Measurements from ENCODE around the gene EIF3J. TPM values are rescaled to one million over a fixed set of nuclear protein-coding genes. Genes with fewer than 3 reads are reported as not detected.

The EIF3J gene
- total RNA-seq, 1 donor from 2014 or later = 166 TPM

DNA sequence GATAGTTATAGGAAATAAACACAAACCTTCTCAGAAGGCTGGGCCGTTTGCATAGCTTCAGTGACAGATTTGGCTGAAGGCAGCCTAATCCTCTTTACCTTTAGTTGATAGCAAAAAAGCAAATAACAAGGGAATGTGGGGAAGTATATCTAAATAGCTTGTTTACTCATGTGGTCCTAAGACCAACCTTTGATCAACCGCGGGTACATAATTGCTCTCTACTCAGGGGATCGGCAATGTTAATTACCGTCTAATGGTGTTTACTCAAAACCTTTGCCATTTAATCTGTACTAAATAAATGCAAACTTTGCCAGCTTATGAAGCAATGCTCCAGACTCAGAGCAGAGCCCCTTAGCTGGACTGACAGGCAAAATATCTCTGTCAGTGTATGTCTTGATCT is 51.6 kb downstream of the EIF3J start:
- intact Hi-C loops (cut with micrococcal nuclease) = no loop called here
- DNase-seq = no peak
- H3K27ac Mint-ChIP-seq = no peak overlapping the region
- H3K27me3 Mint-ChIP-seq = no peaks in the 10 kb centered on the region
- no peak overlapping the region for H3K4me3 Mint-ChIP-seq
- H3K36me3 Mint-ChIP-seq (ENCODE audit: low read depth) = peaks cover 57% of the 10 kb centered on the region
- peaks cover 3% of the 10 kb centered on the region for H3K4me1 Mint-ChIP-seq
- H3K9me3 Mint-ChIP-seq = no peaks in the 10 kb centered on the region

- H3K4me1 Mint-ChIP-seq = peaks cover 10% of the 10 kb centered on the region
- peaks cover 53% of the 10 kb centered on the region for H3K36me3 Mint-ChIP-seq (ENCODE audit: low read depth)
- intact Hi-C loops (cut with micrococcal nuclease) = loop anchor here (10.0 kb wide), 1 partner anchor 433 kb away; the partner anchor contains the start of gene SORD
- no peaks in the 10 kb centered on the region for H3K9me3 Mint-ChIP-seq
- DNase-seq = no peak
- H3K4me3 Mint-ChIP-seq = no peak overlapping the region
- no peaks in the 10 kb centered on the region for H3K27me3 Mint-ChIP-seq
- H3K27ac Mint-ChIP-seq = no peak overlapping the region
These were observed 54.4 kb downstream of the EIF3J start for GRCh38 chr15:44591326-44591725.

- Mint-ChIP-seq H3K36me3 (ENCODE audit: low read depth) (peaks cover 56% of the 10 kb centered on the region), H3K9me3 (no peaks in the 10 kb centered on the region), H3K27ac (peak overlapping the region; percentile 41), H3K4me3 (no peak overlapping the region), H3K4me1 (peaks cover 23% of the 10 kb centered on the region), H3K27me3 (no peaks in the 10 kb centered on the region)
- DNase-seq = peak; percentile 73
- intact Hi-C loops (cut with micrococcal nuclease) = loop anchor here (1.0 to 10.0 kb wide), 2 partner anchors 142 to 432 kb away; partner anchors contain the start of gene SORD
These were observed 56.2 kb downstream of the EIF3J start for GRCh38 chr15:44593042-44593736.

DNA sequence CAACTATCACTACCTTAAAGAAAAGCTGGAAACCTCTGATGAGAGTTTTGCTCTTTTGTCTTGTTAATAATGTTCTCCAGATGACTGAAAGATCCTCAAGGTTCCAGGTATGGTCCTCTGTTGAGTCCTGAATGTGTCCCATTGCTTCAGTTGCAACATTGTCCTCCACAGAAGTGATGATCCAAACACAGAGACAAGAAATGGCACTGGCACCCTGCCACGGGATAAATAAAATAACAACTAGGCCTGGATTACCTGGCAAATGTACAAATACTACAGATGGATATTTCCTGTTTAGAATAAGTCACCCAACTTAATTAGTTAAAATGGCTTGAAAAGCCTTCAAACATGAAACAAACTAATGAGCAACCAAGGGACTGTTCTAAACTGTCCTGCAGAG is 58.3 kb downstream of the EIF3J start:
- H3K27me3 Mint-ChIP-seq = no peaks in the 10 kb centered on the region
- H3K4me1 Mint-ChIP-seq = peaks cover 31% of the 10 kb centered on the region
- intact Hi-C loops (cut with micrococcal nuclease) = loop anchor here (5.0 to 10.0 kb wide), 2 partner anchors 67 to 430 kb away; partner anchors contain the start of genes SORD and SPG11
- no peak overlapping the region for H3K27ac Mint-ChIP-seq
- H3K4me3 Mint-ChIP-seq = no peak overlapping the region
- H3K9me3 Mint-ChIP-seq = no peaks in the 10 kb centered on the region
- no peak for DNase-seq
- peaks cover 54% of the 10 kb centered on the region for H3K36me3 Mint-ChIP-seq (ENCODE audit: low read depth)

DNA sequence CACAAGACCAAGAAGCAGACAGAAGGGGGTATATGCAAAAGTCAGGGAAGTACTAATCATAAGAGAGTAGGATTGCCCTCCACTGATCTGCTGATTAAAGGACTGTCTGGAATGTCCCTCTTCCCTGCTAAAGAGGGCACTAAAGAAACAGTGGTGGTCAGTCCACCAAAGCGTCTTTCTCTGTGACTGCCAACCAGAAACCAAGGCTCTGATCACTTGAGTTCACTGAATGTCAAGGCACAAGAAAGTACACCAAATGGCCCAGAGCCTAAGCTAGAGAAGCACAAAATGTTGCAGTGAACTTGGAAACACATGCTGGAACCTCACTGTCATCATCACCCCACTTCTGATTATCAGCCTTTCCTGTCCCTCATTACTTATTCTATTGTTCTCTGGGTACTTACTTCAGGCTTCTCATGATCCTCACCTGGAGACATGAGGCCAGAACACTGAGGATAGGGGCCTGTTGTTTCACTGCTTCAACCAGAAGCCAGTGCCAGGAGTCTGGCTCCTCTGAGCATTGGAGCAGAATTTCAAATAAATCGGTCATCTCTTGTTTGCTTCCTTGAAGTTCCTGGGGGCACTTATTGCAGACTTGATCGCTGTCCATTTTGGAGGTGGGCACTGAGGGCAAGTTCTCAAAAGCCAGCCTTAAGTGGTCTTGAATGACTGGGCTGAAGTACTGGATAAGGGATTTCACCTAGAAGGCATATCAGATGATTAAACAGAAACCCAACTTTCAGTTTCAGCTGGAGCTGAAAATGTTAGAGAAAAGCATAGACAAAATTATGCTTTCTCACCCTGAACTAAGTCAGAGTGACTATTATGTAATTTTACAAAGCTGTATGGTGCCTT is 58.9 kb downstream of the EIF3J start:
- no peaks in the 10 kb centered on the region for H3K27me3 Mint-ChIP-seq
- peaks cover 50% of the 10 kb centered on the region for H3K36me3 Mint-ChIP-seq (ENCODE audit: low read depth)
- intact Hi-C loops (cut with micrococcal nuclease) = loop anchor here (5.0 to 10.0 kb wide), 2 partner anchors 66 to 429 kb away; partner anchors contain the start of genes SORD and SPG11
- no peaks in the 10 kb centered on the region for H3K9me3 Mint-ChIP-seq
- H3K4me1 Mint-ChIP-seq = peaks cover 31% of the 10 kb centered on the region
- H3K27ac Mint-ChIP-seq = peak overlapping the region; percentile 49
- DNase-seq = no peak
- H3K4me3 Mint-ChIP-seq = no peak overlapping the region

DNA sequence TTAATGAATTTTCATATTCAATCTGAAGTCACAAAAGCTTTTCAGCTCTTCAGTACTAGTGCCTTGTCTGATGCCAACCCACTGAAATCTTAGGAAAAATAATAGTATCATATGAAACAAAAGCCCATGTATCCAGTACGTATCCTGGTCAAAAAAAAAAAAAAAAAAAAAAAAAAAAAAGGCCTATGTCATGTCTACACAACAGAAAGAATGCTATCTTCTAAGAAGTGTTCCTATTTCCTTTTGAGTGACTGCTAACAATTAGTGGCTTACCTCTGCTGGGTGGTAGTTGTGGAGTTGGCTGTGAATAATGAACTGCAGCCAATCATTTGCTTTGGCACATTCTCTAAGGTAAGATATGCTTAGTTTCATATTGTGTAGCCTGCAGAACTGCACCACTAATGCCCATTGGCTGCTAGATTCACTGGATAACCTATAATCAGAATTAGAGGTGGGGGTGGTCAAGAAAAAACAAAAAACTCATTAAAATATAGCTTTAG is 59.6 kb downstream of the EIF3J start:
- Mint-ChIP-seq H3K4me1 (peaks cover 31% of the 10 kb centered on the region), H3K27ac (no peak overlapping the region), H3K4me3 (no peak overlapping the region), H3K36me3 (ENCODE audit: low read depth) (peaks cover 49% of the 10 kb centered on the region), H3K27me3 (no peaks in the 10 kb centered on the region), H3K9me3 (no peaks in the 10 kb centered on the region)
- no peak for DNase-seq
- intact Hi-C loops (cut with micrococcal nuclease) = loop anchor here (5.0 to 10.0 kb wide), 2 partner anchors 66 to 428 kb away; partner anchors contain the start of genes SORD and SPG11

- H3K27ac Mint-ChIP-seq = peak overlapping the region; percentile 36
- no peaks in the 10 kb centered on the region for H3K27me3 Mint-ChIP-seq
- no peaks in the 10 kb centered on the region for H3K9me3 Mint-ChIP-seq
- no peak for DNase-seq
- intact Hi-C loops (cut with micrococcal nuclease) = loop anchor here (5.0 to 10.0 kb wide), 2 partner anchors 64 to 427 kb away; partner anchors contain the start of genes SORD and SPG11
- H3K4me1 Mint-ChIP-seq = peaks cover 31% of the 10 kb centered on the region
- H3K36me3 Mint-ChIP-seq (ENCODE audit: low read depth) = peaks cover 56% of the 10 kb centered on the region
- H3K4me3 Mint-ChIP-seq = no peak overlapping the region
These were observed 61.1 kb downstream of the EIF3J start for GRCh38 chr15:44598066-44598465.

GRCh38 chr15:44598892-44599291 is 61.9 kb downstream of the EIF3J start:
- Mint-ChIP-seq H3K4me1 (peaks cover 28% of the 10 kb centered on the region), H3K27me3 (no peaks in the 10 kb centered on the region), H3K4me3 (no peak overlapping the region), H3K36me3 (ENCODE audit: low read depth) (peaks cover 56% of the 10 kb centered on the region), H3K27ac (peak overlapping the region; percentile 49), H3K9me3 (no peaks in the 10 kb centered on the region)
- intact Hi-C loops (cut with micrococcal nuclease) = loop anchor here (5.0 to 10.0 kb wide), 2 partner anchors 63 to 426 kb away; partner anchors contain the start of genes SORD and SPG11
- no peak for DNase-seq

DNA sequence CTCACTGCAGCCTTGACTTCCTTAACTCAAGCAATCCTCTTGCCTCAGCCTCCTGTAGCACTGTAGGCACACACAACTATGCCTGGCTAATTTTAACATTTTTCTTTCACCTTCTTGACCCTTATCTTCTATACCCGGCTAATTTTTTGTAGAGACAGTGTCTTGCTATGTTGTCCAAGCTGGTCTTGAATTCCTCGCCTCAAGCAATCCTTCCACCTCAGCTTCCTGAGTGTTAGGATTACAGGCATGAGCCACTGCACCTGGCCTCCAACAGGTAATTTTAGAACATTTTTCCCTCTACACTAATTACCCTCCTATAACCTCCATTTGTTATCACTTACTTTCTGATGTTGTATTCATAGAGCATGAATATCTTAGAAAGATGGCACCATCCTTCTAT is 66.2 kb downstream of the EIF3J start:
- Mint-ChIP-seq H3K27ac (peak overlapping the region; percentile 5), H3K4me1 (peaks cover 8% of the 10 kb centered on the region), H3K27me3 (no peaks in the 10 kb centered on the region), H3K9me3 (no peaks in the 10 kb centered on the region), H3K36me3 (ENCODE audit: low read depth) (peaks cover 56% of the 10 kb centered on the region), H3K4me3 (no peak overlapping the region)
- no peak for DNase-seq
- intact Hi-C loops (cut with micrococcal nuclease) = no loop called here

GRCh38 chr15:44606740-44607139 is 69.8 kb downstream of the EIF3J start:
- Mint-ChIP-seq H3K36me3 (ENCODE audit: low read depth) (peaks cover 63% of the 10 kb centered on the region), H3K4me3 (no peak overlapping the region), H3K27me3 (no peaks in the 10 kb centered on the region), H3K4me1 (no peaks in the 10 kb centered on the region), H3K27ac (no peak overlapping the region), H3K9me3 (no peaks in the 10 kb centered on the region)
- intact Hi-C loops (cut with micrococcal nuclease) = no loop called here
- no peak for DNase-seq

Other genes with a start within 250 kb of the EIF3J start
- 50.6 and 55.8 TPM in 2 replicates for gene GOLM2, start 248.4 kb upstream of the EIF3J start, total RNA-seq
- gene CTDSPL2, start 109.5 kb upstream of the EIF3J start, total RNA-seq = 67.2 and 69.0 TPM in 2 replicates
- gene SPG11, start 126.5 kb downstream of the EIF3J start, total RNA-seq = 67.2 and 68.0 TPM in 2 replicates
- 10.9 and 13.5 TPM in 2 replicates for gene PATL2, start 174.2 kb downstream of the EIF3J start, total RNA-seq
- gene B2M, start 174.4 kb downstream of the EIF3J start, total RNA-seq = 4,380 and 4,481 TPM in 2 replicates
- 38.6 and 42.7 TPM in 2 replicates for gene TRIM69, start 199.4 kb downstream of the EIF3J start, total RNA-seq

Data from activated CD4-positive, alpha-beta T cell treated with anti-CD3 and anti-CD28 coated beads, Interleukin-2, amount 10 ng/mL, durations not matched to agents 24 days and 14 days (primary cell).